NCI-H446 treated with DMSO at 0.1 percent for 48 hours (cell line): ENCODE data around the gene DNAJC3.
"Not testable (repeated sequence)": the region's sequence is repeated elsewhere in the genome, so short reads cannot be mapped to it uniquely, and the experiment has no call there.

Experiments used
- DNase-seq: peaks from one replicate; lab custom pipeline; 2025; lab: John Stamatoyannopoulos, UW

DNAJC3 gene, protein sequence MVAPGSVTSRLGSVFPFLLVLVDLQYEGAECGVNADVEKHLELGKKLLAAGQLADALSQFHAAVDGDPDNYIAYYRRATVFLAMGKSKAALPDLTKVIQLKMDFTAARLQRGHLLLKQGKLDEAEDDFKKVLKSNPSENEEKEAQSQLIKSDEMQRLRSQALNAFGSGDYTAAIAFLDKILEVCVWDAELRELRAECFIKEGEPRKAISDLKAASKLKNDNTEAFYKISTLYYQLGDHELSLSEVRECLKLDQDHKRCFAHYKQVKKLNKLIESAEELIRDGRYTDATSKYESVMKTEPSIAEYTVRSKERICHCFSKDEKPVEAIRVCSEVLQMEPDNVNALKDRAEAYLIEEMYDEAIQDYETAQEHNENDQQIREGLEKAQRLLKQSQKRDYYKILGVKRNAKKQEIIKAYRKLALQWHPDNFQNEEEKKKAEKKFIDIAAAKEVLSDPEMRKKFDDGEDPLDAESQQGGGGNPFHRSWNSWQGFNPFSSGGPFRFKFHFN

DNA sequence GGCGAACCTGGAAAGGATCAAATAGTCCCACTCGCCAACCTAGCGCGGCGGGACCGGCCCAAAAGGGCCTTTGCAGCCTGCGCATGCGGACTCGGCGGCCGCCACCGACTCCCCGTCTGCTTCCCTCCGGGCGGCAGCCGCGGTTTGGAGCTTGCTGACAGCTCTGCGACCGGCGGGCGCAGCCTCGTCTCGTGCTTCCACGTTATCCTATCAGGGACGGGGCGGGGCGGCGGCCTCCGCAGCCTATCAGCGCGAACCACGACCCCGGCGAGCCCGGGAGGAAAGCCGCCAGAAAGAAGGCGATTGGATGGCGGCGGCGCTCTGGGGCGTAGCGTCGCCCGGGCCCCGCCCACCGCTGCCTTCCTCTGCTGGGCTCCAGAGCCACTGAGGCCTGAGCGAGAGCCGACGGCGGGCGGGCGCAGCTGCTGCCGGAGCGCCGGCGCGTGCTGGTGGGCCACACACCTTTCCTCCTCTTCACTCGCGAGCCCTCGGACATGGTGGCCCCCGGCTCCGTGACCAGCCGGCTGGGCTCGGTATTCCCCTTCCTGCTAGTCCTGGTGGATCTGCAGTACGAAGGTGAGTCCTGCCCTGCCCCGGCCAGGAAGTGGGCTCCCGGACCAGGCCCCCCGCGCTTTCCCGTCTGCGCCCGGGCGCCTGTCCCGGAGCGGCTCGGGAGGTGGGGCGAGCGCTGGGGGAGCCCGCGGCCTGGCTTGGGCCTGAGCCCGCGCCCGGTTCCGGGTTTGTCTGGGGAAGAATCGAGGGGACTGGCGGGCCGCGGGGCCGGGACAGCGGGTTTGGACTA is at the start of gene DNAJC3:
TSS of gene DNAJC3 (plus strand) at position 378 of the 802 bp plus-strand sequence. CDS start at position 495, 117 bp downstream.
- DNase-seq, result peak; percentile 77

DNA sequence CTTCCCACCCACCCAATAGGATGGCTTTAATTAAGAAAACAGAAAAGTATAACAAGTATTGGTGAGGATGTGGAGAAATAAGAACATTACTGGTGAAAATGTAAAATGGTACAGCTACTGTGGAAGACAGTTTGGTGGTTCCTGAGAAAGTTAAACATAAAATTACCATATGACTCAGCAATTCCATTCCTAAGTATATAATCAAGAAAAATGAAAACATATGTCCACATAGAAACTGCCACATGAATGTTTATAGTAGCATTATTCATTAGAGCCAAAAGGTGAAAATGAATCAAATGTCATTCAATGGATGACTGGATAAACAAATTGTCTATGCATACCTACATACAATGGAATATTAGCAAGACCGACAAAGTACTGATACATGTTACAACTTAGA is 49.3 kb upstream of the DNAJC3 start:
- DNase-seq, result no peak

DNA sequence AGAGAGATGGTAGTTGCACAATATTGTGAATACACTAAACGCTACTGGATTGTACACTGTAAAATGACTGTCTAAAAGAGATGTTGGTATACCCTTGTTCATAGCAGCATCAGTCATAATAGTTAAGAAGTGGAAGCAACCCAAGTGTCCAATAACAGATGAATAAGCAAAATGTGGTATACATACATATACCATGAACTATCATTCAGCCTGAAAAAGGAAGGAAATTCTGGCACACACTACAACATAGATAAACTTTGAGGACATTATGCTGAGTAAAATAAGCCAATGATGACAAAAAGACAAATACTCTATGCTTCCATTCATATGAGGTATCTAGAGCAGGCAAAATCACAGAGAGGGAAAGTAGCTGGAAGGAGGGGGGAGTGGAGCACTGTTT is 48.5 kb upstream of the DNAJC3 start:
- DNase-seq, result no peak

DNA sequence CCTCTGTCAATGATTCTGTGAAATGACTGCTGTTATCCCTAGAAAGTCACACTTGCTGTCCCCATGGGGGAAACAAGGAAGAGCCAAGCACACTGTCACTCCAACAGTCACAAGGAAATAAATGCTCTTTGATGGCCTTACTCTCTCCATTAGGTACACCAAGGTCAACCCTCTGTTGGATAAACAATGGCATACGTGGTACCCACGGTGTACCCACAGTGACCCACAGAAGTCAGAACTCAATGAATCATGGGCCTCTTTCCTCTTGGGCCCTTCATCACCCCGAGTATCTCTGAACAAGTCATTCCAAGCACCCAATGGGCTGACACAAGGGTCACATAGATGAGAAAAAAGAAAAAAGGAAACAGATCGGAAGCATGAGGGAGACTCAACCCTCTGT is 47.9 kb upstream of the DNAJC3 start:
- no peak for DNase-seq

DNA sequence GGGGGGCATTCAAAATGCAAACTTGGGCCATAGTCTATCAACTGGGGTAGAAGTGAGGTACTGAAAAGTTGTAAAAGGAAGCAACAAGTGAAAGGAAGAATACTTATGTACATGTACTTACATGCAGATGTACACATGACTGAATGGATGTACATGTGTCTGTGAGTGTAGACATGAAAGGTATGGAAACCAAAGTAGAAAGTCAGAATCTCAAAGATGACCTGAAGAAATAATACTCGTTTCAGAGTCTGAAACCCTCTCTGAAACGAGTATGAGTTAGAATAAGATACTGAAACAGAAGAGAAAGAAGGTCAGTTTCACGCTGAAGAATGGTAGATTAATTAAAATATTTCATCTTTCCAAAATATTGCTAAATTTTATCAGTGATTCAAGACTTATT is 46.3 kb upstream of the DNAJC3 start:
- no peak for DNase-seq

DNA sequence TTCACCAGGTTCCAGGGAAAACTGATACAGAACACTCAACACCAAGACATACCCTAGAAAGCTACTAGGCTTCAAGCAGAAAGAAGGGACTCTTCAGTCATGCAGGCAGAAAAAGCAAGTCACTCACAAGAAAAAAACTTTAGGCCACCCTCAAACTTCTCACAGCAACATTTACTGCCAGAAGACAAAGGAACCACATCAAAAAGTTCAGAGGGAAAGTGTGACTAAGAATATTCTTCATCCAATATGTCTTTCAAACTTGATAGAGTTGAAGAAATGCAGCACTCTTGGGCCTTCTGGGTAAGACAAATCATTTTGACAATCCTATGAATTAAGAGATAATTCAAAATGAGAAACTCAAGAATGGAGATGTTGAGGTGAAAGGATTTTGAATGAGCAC is 40.1 kb upstream of the DNAJC3 start:
- no peak for DNase-seq

DNA sequence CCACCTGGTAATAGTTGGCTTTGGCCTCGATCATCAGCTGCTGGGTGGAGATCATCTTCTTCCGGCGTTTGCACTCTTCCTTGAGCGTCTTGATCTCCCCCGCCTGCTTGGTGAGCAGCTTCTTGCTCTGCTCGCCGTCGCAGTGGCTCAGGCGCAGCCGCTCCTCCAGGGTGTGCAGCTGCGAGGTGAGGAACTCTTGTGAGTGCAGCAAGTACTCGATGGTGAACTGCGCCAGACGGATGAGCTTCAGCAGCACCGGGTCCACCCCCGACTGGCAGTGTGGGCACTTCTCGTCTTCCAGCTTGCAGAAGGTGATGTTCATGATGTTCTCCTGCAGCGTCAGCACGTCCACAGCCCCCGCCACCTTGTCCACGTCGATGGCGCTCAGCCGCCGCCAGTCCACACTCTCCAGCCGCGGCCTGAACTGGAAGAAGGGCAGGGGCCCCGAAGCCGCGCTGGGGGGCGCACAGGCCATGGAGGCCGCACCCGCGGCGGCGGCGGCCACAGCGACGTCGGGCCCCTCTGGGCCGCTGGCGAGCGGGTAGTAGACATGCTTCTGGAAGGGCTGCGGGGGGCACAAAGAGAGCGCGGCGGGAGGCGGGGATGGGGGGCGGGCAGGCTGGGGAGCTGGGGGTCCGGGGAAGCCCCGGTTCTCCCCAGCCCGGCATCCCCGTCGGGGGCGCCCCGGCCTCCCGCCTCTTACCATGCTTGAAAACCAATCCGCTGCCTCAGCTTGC is 35.5 kb upstream of the DNAJC3 start:
- no peak for DNase-seq

DNA sequence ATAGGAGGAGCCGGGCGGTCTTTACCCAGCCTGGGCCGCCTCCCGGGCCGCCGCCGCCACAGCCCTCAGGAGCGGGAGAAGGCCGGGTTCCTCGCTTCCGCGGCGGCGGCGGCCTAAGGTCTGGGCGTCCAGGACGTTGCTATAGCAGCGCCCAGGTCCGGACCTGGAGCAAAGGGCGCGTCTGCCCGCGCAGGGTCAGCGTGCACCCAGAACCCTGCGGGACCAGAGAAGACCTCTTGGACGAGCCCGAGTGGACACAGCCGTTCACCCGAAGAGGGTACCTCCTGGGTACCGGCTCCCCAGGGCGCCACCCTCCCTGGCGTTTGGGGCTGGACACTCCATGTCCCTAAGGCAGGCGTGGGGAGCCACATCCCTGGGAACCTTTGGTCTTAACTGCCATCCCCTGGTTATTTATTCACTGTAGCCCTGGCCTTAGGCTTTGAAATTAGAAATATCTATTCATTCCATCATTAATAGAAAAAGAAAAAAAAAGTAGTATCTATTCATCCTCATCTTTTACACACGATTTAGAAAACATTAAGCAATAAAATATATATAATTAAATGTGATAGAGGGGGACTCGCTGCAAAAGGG is 34.8 kb upstream of the DNAJC3 start:
- DNase-seq, result no peak

DNA sequence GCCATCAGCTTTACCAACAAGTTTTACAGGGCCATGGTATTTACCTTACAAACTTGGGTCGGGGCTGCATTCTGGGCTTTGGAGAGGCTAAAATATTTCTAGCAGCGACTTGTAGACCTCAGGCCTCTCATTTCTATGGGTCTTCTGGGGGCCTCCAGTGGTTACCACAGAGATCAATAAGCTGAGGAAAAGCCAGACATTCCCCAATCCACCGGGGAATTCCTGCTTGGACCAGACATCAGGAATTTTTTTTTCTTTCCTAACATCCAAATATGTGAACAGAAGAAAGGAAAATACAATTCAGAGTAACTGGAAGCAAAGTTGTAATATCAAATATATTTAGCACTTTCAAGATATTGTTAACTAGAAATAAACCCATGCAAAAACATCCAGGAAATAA is 33.9 kb upstream of the DNAJC3 start:
- DNase-seq, result no peak

DNA sequence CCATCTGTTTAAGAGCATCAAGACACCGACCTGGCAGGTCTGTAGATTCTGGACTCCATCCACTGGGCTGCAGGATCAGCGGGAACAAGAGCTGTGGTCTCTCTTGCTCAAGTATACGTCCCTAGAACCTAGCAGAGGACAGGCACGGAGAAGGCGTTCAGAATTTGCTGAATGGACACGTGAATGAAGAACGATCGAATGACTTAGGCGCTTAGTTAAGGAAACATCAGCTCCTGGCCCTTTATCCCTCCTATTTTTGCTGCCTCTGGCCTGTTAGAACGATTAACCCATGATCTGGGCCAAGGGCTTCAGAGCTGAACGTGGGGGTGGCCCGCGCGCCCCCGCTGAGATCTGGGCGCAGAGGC is 33.4 kb upstream of the DNAJC3 start:
- DNase-seq, result no peak

DNA sequence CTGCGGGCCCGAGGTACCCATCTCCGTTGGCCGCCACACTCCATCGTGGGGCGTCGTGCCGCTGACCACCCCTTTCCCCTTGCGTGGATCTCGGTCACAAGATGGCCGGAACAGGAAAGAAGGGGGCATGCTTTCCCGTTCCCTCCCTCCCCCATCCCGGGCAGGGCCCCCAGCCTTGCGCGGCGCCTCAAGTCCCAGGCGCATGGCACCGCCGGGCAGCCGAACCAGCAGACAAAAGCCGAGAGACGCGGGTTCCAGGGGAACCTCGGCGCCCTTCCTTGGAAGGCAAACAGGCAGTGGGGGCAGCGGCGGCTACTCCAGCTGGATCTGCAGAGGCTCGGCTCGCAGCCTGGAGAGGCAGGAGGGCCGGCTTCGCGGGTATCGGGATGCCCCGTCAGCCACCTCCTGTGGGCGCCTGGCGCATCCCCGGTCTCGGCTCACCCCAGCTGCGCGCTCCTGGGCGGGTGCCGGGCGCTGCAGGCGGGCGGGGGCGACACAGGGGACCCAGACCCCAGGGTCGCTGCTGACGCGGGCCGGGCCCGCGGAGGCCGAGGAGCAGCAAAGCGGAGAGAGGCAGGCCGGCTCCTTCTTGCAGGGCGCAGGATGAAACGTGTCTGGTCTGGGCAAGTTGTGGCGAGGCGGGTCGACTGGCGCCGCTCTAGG is 32.9 kb upstream of the DNAJC3 start:
- no peak for DNase-seq

DNA sequence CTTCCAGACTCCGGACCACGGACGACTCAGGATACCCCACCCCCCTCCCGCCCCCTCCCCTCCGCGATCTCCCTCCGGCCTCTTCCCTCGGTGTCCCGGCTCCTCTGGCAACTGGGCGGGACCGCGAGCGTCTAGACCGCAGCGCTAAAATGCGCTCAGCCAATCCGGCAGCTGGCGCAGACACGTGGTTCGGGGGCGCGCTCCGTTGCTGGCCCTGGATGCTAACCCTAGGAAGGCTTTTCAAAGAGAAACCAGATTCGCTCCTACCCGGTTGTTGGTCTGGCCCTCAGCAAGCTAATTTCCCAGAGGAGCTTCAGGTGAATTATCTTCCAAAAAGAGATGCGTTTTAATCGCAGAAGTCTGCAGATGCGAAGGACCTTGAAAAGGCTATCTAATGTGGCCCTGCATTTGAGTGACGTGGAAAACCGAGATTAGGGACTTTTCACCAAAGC is 32.3 kb upstream of the DNAJC3 start, which contains the start of gene DZIP1:
TSS of gene DZIP1 (minus strand) at position 106 of the 452 bp plus-strand sequence. CDS start 2,677 bp downstream, outside the sequence.
- DNase-seq, result peak; percentile 39

DNA sequence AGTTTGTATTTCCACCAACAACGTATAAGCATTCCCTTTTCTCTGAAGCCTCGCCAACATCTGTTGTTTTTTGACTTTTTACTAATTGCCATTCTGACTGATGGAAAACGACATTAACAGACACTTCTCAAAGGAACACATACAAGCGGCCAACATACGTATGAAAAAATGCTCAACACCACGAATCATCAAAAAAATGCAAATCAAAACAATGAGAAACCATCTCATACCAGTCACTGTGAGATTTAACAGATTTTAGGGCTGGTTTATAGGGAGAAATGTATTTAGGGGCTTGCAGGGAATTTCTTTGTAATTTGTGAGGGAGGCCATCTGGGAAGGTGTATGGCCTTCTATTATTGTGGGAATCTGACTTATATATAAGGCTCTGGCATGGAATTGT is 29.6 kb upstream of the DNAJC3 start:
- no peak for DNase-seq

DNA sequence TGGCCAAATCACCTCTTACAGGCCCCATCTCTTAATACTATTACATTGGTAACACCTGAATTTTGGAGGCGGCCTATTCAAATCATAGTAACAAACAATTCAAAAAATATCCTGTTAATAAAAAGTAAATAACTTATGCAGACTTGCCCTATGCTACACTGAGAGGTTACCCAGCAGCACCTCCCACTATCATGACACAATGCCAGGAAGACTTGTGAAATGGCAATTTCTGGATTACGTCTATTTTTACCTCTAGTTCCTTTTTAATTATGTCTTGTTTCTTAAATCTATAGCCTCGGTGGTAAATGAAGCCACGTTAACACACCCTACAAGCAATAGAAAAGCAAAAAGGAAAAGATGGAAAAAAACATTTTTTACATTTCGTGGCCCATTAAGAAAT is 26.2 kb upstream of the DNAJC3 start:
- DNase-seq, result no peak

DNA sequence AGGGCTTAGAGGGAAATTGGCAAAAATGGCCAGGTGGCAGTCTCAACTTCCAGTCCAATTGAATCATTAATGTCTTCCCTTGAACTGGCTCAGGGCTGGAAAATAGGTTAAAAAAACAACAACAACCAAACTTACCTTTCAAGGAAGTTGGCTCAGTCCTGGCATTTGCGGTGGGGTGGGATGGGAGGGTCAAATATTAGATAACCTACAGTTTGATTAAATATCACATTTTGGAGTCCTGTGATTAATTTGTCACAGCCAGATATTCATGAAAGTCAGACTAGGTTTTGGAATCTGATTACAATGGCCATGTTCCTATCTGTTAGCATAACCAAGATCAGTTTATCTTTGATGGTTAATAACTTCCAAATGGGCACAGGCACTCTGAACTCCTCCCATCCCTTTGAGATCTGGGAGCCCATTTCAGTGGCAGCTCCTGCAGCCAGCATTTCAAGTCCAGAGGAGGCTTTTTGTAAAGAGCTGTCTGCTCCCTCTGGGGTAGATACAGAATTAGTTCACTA is 24.6 kb upstream of the DNAJC3 start:
- no peak for DNase-seq

DNA sequence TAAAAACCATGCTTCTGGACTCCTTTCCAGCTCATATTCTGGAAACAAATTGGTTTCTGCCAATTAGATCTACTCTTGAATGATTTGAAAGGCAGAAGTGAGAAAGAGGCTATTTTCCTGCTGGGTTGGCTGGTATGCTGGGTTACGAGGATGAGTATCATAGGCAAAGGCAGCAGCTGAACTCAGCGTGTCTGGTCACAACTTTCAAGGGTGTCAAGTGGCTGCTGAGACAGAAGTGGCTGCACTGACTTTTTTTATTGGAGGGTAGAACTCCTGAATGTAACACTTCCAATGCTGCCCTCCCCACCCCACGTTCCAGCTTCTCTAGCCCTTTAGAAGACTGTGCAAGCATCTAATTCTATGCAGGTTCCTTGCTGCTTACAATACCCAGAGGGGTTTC is 24.1 kb upstream of the DNAJC3 start:
- DNase-seq, result no peak

DNA sequence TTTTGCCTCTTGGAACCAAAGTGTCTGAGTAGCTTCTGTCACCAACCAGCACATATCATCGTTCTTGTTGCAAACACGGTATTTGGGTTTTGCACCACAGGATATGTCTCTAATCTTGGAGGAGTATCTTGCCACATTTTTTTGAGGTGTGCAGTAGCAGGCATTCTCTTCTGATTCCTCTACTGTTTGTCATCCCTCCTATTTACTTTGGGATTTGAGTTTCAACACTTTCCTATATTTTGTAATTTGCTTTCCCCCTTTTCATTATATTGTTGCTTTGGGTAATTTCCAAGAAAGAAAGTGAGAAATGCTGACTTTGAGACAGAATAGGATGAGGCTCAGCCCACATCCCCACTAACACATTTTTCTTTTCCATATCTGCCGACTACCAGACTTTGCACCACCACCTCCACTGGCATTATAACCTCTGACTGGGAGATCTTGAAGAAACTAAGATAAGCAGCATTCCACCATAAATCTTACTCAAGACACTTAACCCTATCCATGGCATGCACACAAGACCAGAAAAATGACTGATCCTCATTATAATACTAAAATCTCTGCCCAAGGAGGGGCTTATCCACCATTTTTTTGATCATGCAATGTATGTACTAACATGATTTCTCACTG is 20.4 kb upstream of the DNAJC3 start:
- no peak for DNase-seq

DNA sequence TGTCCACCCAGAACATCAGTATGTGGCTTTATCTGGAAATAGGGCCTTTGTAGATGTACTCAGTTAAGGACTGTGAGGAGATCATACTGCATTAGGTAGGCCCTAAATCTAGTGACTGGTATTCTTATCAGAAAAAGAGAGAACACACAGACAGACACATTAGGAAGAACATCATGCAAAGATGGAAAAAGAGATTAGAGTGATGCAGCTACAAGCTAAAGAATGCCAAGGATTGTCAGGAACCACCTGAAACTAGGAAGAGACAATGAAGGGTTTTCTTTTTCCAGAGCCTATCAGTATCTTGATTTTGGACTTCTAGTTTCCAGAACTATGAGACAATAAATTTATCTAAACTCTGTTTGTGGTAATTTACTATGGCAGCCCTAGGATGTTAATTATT is 17.4 kb upstream of the DNAJC3 start:
- no peak for DNase-seq

DNA sequence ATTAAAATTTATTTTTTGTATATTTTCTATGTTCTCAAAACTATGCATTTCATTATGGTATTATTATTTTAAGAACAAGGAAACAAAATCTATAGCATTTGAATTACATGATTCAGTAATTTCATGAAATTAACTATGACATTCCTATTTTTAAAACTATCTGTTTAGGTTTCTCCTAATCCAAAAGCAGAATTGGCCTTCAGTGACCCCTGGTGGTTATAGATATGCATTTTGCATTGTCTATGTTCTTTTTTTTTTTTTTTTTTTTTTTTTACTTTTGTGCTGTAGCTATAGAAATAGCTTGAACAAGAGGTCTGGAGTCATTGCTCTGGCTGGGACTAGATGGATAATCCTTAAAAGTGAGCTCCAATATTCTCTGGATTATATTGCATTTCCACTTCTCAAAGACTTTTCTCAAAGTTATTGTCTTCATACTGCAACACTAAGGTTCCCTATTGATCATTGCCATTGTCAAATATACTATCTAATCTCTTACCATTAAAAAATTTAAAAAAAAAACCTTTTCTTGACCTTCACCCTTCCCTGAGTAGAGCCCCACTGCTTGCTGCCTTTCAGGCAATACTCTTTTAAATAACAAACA is 15.9 kb upstream of the DNAJC3 start:
- DNase-seq, result no peak

DNA sequence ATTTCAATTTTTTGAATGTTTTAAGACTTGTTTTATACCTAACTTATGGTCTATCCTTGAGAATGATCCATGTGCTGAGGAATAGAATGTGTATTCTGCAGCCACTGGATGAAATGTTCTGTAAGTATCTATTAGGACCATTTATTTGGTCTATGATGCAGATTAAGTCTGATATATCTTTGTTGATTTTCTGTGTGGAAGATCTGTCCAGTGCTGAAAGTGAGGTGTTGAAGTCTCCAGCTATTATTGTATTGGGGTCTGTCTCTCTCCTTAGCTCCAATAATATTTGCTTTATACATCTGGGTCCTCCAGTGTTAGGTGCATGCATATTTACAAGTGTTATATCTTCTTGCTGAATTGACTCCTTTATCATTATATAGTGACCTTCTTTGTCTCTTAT is 9.7 kb upstream of the DNAJC3 start:
- DNase-seq, result not testable (repeated sequence)
